Stomach (tissue), 9 donors: ENCODE results near the gene RFX3. TPM values are rescaled to one million over a fixed set of nuclear protein-coding genes. Genes with fewer than 3 reads are reported as not detected.

Experiments used
- DNase-seq, 2 donors: peaks; one replicate each; pipeline versions ENCODE4 v3.0.0 to v3.0.0-alpha.2; 2013 to 2019
- H3K27ac ChIP-seq, 5 donors: fragments of 200-600 bp in 4 of 5; sonication (generic) in 4 of 5; one replicate each; pipeline ENCODE4 v1.5.1; 2013 to 2019; ENCODE audit warnings: mild to moderate bottlenecking in 1 of 5, moderate library complexity in 1 of 5
- H3K27me3 ChIP-seq, 3 donors: fragments of 200-600 bp; sonication (generic); one replicate each; pipeline ENCODE4 v1.5.1; 2017 to 2019; ENCODE audit warnings: mixed run types in 1 of 3
- H3K36me3 ChIP-seq, 4 donors: fragments of 200-600 bp; sonication (generic); 1 replicate in 3 of 4; 2 replicates in 1 of 4; pipeline ENCODE4 v1.5.1; 2016 to 2019
- H3K4me1 ChIP-seq, 4 donors: fragments of 200-600 bp; sonication (generic); one replicate each; pipeline ENCODE4 v1.5.1; 2016 to 2019
- H3K4me3 ChIP-seq, 4 donors: fragments of 200-600 bp; sonication (generic) in 3 of 4; one replicate each; pipeline ENCODE4 v1.5.1; 2016 to 2019; ENCODE audit warnings: mild to moderate bottlenecking in 1 of 4
- H3K9me3 ChIP-seq, 4 donors: fragments of 200-600 bp; sonication (generic); one replicate each; pipeline ENCODE4 v1.5.1; 2016 to 2019
- CTCF ChIP-seq, 7 experiments: fragments of 450-650 bp in 4 of 7; fragments of 200-600 bp in 3 of 7; sonication (generic) in 3 of 7; IDR thresholded peaks; one replicate each; pipeline ENCODE4 v1.5.1; 2016 to 2019; ENCODE audit warnings: antibody characterized with exemption in 7 of 7, control low read depth in 2 of 7, mild to moderate bottlenecking in 1 of 7
- EP300 ChIP-seq: sonication (generic); formaldehyde crosslinking; IDR thresholded peaks from one replicate; pipeline ENCODE4 v1.6.1; 2017; ENCODE audit warnings: antibody characterized with exemption
- POLR2A ChIP-seq, 4 donors: fragments of 450-650 bp; IDR thresholded peaks; one replicate each; pipeline ENCODE4 v1.6.1; 2016; ENCODE audit warnings: antibody characterized with exemption in 4 of 4, control low read depth in 2 of 4, mild to moderate bottlenecking in 1 of 4, moderate library complexity in 1 of 4
- POLR2AphosphoS5 ChIP-seq, 3 donors: sonication (generic); formaldehyde crosslinking; IDR thresholded peaks; one replicate each; pipeline ENCODE4 v1.6.1; 2016; ENCODE audit warnings: antibody characterized with exemption in 3 of 3
- WGBS, 5 donors: extraction: QIAGEN DNeasy Blood & Tissue Kit in 3 of 5; methylation state at CpG; one replicate each; pipeline versions ENCODE4 v1.1.5 to v1.1.7; 2013 to 2018; 5-methylcytosine and 5-hydroxymethylcytosine counted together
- intact Hi-C: fragments of 100-400 bp; cut with DNase I; formaldehyde crosslinking; loops from one replicate; pipeline ENCODE4 v1.15.1; 2023; ENCODE audit warnings: low total_unique reads
- polyA plus RNA-seq, 3 donors: library from polyadenylated mRNA; stranded (reverse); fragments of 200-250 nt; gene quantifications; one replicate each; pipeline ENCODE4 v1.2.3, GENCODE V29; 2013
- total RNA-seq, 5 donors: library from RNA; depleted of rRNA; stranded (reverse); fragments of >200 nt; gene quantifications; one replicate each; pipeline versions ENCODE4 v1.1.0 to v1.2.3, GENCODE V29; 2014 to 2016
- donor health status: healthy with polysubstance abuse.
- donor health status: Bipolar disorder and iron deficiency.
- donor health status: healthy.

RFX3 gene
- total and polyA plus RNA-seq, 8 donors: 0.76 to 22.8 (median 6.1) TPM

- 76 to 83% (median 78%) methylated on average over 2 of the region's 2 CpGs for WGBS, 5 donors
These were observed 194.0 kb downstream of the RFX3 start for GRCh38 chr9:3331801-3332200.

DNA sequence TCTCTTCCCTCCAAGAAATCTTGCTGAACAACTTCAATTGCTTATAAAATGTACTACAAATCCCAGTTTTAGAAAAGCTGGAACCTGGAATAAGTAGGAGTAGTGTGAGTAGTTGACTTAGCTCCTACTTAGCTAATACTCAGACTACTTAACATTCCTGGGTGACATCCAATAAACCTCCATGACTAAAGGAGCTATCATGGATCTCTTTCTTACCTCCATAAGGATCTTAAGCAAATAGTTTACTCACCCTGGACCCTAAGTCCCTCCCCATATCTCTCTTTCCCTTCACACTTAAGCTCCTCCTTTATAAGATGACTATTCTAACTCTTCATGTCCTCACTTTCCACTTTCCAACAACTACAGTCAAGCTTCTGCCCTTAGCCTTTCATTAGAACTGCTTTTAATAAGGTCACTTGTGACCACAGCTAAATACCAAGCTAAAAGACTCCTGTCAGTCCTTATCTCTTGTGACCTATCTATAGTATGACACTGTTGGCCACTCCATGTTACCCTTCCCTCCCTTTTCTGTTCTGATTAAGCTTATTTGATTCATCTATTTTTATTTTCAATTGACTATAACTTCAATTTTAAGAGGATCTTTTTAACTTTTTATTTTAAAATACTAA is 194.9 kb downstream of the RFX3 start:
- Histone ChIP-seq H3K36me3 (peaks cover 0 to 11% (median 0%) of the 10 kb centered on the region in 4 donors), H3K4me3 (no peak overlapping the region), H3K27ac (no peak overlapping the region), H3K4me1 (no peaks in the 10 kb centered on the region), H3K27me3 (no peaks in the 10 kb centered on the region), H3K9me3 (no peaks in the 10 kb centered on the region)
- intact Hi-C loops: no loop called here
- DNase-seq: no peak
- TF ChIP-seq POLR2AphosphoS5 (IDR thresholded peaks at IDR 0.05) (no peak), POLR2A (IDR thresholded peaks at IDR 0.05) (no peak), EP300 (no peak), CTCF (IDR thresholded peaks at IDR 0.05) (no peak)

More at GRCh38 chr9:3331801-3332200, 194.0 kb downstream of the RFX3 start:
- intact Hi-C loops: no loop called here
- DNase-seq: no peak
- H3K4me3 ChIP-seq: no peak overlapping the region
- H3K27me3 ChIP-seq: no peaks in the 10 kb centered on the region
- H3K36me3 ChIP-seq: peaks cover 0 to 11% (median 0%) of the 10 kb centered on the region in 4 donors
- TF ChIP-seq CTCF (IDR thresholded peaks at IDR 0.05) (peak in 1 of 7 experiments; percentile 10), EP300 (no peak), POLR2AphosphoS5 (IDR thresholded peaks at IDR 0.05) (no peak), POLR2A (IDR thresholded peaks at IDR 0.05) (no peak)
- H3K4me1 ChIP-seq: peaks cover 0 to 6% (median 4%) of the 10 kb centered on the region in 4 donors
- H3K9me3 ChIP-seq: no peaks in the 10 kb centered on the region
- H3K27ac ChIP-seq: no peak overlapping the region

DNA sequence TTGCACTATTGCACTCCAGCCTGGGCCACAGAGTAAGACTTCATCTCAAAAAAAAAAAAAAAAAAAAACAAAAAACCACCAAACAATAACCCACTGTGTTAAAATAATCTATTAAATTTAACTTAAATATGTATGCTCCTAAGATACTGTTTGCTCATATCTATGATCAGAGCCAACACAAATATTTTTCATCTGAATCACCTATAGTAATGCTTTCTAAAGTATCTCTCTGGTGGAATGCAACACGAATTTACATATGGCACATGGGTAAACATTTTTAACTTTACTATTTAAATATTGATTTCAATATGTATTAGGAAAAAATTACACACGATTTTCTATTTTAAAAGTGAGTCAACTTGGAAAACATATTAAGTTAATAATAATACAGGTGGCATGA is 196.4 kb downstream of the RFX3 start:
- H3K4me3 ChIP-seq: no peak overlapping the region
- no peak for TF ChIP-seq POLR2AphosphoS5 (IDR thresholded peaks at IDR 0.05)
- TF ChIP-seq POLR2A (IDR thresholded peaks at IDR 0.05): no peak
- no peak for TF ChIP-seq CTCF (IDR thresholded peaks at IDR 0.05)
- TF ChIP-seq EP300: no peak
- peaks cover 0 to 11% (median 0%) of the 10 kb centered on the region in 4 donors for H3K36me3 ChIP-seq
- H3K27me3 ChIP-seq: no peaks in the 10 kb centered on the region
- H3K4me1 ChIP-seq: no peaks in the 10 kb centered on the region
- intact Hi-C loops: no loop called here
- H3K9me3 ChIP-seq: no peaks in the 10 kb centered on the region
- DNase-seq: no peak
- no peak overlapping the region for H3K27ac ChIP-seq
- 35 to 57% (median 50%) methylated on average over 2 of the region's 2 CpGs for WGBS, 5 donors

DNA sequence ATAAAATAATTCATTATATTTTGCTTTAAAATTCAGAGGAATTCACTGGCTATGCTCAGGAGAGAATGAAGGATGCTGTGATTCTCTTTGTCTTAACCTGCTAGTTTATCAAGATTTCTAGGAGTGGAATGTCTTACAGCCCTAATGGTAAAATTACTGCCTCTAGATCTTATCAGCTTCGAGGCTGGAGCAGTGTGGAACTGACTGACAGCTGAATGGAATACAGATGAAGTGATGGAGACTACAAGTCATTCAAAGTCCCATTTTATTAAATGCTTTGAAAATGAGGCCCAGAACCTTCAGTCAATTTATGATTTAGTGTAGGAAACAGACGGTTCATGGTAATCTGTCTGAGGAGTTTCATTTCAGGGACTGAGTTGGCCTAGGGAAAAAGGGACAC is 202.1 kb downstream of the RFX3 start:
- intact Hi-C loops: no loop called here
- TF ChIP-seq EP300: no peak
- TF ChIP-seq POLR2A (IDR thresholded peaks at IDR 0.05): no peak
- TF ChIP-seq CTCF (IDR thresholded peaks at IDR 0.05): no peak
- no peak for TF ChIP-seq POLR2AphosphoS5 (IDR thresholded peaks at IDR 0.05)
- WGBS, 5 donors: 56 to 62% (median 59%) methylated on average over 2 of the region's 2 CpGs

More for the DNA sequence above, 202.1 kb downstream of the RFX3 start:
- Histone ChIP-seq H3K9me3 (no peaks in the 10 kb centered on the region), H3K4me1 (no peaks in the 10 kb centered on the region), H3K27me3 (no peaks in the 10 kb centered on the region), H3K4me3 (no peak overlapping the region), H3K27ac (no peak overlapping the region), H3K36me3 (peaks cover 0 to 2% (median 0%) of the 10 kb centered on the region in 4 donors)
- DNase-seq: no peak
